Pons (tissue), 1 donor: ENCODE measurements around the gene CLSTN3.

Experiments
- DNase-seq: peaks from one replicate; pipeline ENCODE4 v3.0.0-alpha.2; 2016; ENCODE audit warnings: low spot score

CLSTN3 gene

DNA sequence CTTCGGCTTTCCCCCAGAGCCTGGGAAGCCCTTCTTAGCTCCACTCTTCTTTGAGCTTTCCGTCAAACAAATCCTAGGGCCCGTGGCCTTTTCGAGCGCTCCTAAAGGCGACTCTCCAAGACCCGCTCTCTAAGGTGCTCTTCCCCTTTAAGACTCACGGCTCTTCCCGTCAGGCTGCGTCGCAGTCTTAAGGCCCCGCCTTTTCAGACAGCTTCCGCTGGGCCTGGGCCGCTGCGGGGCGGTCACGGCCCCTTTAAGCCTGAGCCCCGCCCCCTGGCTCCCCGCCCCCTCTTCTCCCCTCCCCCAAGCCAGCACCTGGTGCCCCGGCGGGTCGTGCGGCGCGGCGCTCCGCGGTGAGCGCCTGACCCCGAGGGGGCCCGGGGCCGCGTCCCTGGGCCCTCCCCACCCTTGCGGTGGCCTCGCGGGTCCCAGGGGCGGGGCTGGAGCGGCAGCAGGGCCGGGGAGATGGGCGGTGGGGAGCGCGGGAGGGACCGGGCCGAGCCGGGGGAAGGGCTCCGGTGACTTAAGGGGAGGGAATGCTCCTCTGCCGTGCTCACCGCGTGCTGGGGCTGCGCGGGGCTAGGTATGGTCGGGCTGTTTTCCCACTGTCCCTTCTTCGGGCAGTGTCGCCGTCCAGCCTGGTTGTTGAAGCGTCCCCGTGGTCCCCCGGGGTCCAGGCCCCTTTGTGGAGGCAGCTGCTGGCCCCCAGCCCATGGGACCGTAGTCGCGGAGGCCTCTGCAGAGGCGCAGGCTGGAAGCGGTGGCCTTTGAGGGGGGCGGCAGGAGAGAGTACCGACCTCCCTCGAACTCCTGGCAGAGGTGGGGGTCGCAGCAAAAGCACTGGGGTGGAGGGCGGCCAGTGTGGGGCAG is 59.5 kb downstream of the CLSTN3 start, which contains the start of gene PEX5:
TSS of gene PEX5 (plus strand) at position 289 of the 870 bp plus-strand sequence. CDS start 692 bp downstream, outside the sequence.
- DNase-seq = peak; percentile 96

DNA sequence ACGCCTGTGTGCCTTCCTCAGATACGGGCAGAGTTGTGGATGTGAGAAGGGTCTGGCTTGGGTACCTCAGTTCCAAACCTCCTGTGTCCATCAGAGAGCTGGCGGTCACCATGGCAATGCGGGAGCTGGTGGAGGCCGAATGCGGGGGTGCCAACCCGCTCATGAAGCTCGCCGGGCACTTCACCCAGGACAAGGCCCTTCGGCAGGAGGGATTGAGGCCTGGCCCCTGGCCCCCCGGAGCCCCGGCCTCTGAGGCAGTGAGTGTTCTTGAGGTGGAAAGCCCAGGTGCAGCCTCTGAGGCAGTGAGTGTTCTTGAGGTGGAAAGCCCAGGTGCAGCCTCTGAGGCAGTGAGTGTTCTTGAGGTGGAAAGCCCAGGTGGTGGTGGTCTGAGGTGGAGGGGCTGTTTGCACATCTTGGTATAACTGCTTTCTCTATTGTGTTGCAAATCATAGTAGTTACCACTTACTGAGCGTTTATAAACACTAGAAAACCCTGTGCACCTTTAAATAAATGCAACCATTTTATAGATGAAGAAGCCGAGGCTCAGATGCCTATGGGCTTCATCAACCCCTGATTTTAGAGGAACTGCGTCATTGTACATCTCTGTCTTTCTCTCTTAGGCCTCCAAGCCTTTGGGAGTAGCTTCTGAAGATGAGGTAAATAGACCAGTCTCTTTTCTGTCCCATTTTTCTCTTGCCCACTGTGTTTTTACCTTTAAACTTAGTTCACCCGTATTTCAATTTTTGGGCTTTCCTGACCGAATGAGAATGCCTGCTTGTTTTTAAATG is 60.3 kb downstream of the CLSTN3 start:
- DNase-seq = peak; percentile 8

DNA sequence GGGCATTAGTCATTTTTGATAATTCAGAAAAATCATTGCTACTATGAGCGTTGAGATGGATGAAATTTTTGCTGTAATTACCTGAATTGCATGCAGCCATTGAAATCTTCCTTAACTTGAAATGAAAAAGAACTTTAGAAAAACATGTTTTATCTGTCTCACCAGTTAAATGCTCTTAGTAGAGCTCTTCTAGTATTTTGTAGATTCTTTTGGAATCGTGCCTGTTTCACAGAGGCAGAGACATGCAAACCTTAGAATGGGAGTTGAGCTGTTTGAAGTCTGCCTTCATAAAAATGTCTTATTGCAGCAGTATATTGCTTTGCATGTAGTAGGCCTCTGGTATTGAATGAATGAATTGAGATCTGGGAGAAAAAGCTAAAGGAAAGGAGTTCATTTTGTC is 63.5 kb downstream of the CLSTN3 start:
- no peak for DNase-seq

DNA sequence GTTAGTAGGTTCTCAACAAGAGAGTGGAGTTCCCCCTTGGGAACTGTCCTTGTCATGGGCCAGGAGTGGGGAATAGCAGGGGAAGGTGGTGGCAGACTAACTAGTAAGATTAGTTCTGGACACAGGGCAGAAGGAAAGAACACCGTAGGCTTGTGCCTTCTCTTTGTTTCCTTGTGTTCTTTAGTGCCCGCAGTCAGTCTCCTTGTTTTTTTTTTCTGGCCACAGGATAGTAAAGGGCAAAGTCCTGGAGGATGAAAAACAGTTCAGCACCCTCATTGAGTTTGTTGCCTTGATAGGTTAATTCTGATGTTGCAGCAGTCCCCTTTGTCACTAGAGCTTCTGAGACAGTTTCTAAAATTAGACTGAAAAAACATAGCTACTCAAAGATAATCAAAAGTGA is 67.7 kb downstream of the CLSTN3 start:
- DNase-seq = no peak

DNA sequence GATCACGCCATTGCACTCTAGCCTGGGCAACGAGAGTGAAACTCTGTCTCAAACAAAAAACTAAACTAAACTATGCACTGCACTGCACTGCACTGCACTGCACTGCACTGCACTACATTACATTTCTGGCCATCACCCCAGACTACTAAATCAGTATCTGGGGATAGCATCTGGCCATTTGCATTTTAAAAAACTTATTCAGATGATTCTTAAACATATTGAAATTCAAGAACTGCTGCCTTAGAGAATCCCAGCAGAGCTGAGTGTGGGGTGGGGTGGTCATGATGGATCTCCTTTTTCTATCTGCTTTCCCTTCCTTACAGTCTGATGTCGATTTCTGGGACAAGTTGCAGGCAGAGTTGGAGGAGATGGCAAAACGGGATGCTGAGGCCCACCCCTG is 72.9 kb downstream of the CLSTN3 start:
- no peak for DNase-seq

DNA sequence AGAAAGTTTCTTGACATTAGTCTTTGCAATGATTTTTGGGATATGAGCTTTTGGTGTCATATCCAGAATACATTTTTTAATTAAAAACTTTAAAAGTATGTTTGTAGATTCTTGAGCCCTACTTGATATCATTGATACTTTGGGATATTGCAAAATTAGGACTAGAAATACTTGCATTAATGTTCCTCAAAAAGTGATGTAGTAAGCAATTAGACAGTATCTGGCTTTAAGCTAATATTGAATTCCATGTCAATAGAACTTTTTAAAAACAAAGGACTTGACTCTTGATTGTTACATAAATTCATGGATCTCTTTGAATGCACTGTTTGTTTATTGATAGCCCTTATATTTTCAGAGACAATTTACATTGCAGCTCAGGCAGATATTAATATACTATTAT is 74.9 kb downstream of the CLSTN3 start:
- no peak for DNase-seq

DNA sequence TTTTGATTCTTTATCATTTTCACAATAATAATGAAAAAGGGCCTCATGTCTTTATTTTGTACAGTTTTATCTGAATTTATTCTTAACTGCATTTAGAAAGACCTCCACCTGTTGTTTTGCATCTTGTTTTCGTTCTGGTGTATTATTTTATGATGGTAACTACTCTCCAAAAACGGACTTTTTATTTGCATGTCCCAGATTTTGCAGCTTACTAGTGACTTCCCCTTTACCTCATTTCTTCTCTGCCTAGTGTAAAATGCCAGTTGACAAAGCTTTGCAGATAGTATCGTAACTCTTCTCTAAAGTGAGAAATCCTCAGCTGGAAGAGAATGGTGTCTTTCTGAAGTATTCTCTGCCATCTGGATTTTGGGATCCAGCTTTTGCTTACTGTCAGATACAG is 76.5 kb downstream of the CLSTN3 start:
- no peak for DNase-seq

DNA sequence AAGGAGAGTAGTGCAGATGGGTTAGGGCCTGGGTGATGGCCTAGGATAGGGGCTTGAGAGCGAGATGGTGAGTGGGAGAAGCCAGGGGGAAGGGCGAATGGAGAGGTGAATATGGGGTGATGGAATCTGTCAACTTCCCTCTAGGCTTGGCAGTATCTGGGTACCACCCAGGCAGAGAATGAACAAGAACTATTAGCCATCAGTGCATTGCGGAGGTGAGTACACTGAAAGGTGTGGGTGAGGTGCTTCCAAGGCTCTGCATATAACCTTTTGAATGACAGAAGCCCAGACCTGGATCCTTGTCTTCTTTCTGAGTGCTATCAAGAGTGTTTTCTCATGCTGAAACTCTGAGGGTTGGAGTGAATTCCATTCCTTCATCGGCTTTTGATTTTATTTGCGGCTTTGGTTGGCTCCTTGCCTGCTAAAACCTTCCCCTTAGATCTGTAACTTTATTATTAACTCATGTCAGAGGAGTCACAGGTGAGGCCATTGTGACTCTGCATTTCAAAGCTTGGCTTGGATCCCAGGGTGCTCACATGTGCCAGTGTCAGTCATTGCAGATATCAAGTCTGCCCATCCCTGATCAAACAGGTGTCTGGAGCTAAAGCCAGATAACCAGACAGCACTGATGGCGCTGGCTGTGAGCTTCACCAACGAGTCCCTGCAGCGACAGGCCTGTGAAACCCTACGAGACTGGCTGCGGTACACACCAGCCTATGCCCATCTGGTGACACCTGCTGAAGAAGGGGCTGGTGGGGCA is 77.9 kb downstream of the CLSTN3 start:
- no peak for DNase-seq
